Spleen (tissue), 3 donors: Measurements from ENCODE around the gene ARIH2.

ENCODE experiments used
- POLR2A ChIP-seq, 3 donors: fragments of 450-650 bp; IDR thresholded peaks; one replicate each; pipeline ENCODE4 v1.5.1; 2017; ENCODE audit warnings: antibody characterized with exemption in 3 of 3, mild to moderate bottlenecking in 1 of 3
- POLR2AphosphoS5 ChIP-seq, 3 donors: sonication (generic); formaldehyde crosslinking; IDR thresholded peaks; one replicate each; pipeline ENCODE4 v1.5.1; 2017; ENCODE audit warnings: antibody characterized with exemption in 3 of 3

DNA sequence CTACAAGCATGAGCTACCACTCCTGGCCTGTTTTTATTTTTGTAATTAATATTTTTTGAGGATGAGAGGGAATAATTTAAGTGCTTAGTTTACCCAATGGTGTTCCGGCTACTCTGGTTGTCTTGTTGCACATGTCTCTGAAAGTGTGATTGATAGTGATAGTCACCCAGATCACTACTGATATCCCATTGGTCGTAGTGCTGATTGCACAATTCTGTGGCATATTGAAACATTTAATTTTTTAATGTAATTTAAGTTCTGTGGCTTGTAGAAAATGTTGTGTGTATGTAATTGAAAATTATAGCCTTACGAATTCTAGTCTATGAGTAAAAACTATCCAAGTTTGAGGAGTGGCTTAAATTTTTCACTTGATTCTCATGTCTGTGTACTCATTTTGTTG is 11.9 kb downstream of the ARIH2 start:
- TF ChIP-seq POLR2A (IDR thresholded peaks at IDR 0.05): no peak
- no peak for TF ChIP-seq POLR2AphosphoS5 (IDR thresholded peaks at IDR 0.05)
